Measurements from ENCODE around the gene INHBE. TPM values are rescaled to one million over a fixed set of nuclear protein-coding genes. Genes with fewer than 3 reads are reported as not detected.
A peak's percentile ranks its signal among the peaks of the same experiment; 100 is the strongest.

INHBE gene
- total and polyA plus RNA-seq, 2 experiments from 2014 or later: 5.6 to 29.0 TPM

DNA sequence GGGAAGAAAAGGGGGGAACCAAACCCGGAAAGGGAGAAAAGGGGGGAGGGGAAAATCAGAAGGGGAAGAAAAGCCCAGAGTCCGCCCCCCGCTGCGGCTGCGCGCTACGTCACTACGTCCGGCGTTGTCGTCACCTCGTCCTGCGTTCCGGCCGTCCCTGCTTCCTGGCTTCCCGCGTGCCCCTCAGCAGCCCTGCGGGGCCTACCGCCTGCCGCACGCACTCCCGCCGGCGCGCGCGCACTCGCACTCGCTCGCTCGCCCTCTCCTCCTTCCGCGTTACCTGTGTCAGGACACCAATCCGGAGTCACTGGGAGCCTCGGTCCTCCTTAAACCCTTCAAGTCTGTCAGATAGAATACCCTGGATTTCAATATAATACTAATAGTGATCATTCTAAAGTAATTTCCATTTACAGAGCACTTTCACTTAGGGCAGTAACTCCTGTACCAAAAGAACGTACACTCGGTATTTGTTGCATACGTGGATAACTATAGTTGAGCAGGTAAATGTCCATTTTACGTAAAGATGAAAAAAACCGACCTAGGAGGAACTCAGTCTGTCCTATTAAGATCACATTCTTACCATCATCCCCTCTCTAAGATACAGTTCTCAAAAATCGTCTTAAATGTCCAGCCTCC is 24.1 kb upstream of the INHBE start, which contains the start of gene R3HDM2:
Gene R3HDM2 (minus strand): TSS at position 113 of the 636 bp plus-strand sequence. CDS start 120,615 bp downstream, outside the sequence.
- peaks cover 10% of the 10 kb centered on the region for H3K27me3 Mint-ChIP-seq (ENCODE audit: insufficient read depth, low read depth, poor library complexity)
- peak; percentile 92 for ATAC-seq
- Histone ChIP-seq H3K36me3 (ENCODE audit: insufficient read depth) (no peaks in the 10 kb centered on the region), H3K9me2 (ENCODE audit: insufficient read depth) (no peaks in the 10 kb centered on the region), H3K4me3 (peak within 1 kb of the TSS; percentile 64), H2AFZ (peak within 1 kb of the TSS; percentile 76), H4K20me1 (replicated peaks; ENCODE audit: insufficient read depth) (no peaks in the 10 kb centered on the region), H3K4me1 (ENCODE audit: insufficient read depth) (peaks cover 15% of the 10 kb centered on the region; the same call in 1 of the 2 replicates), H3K79me2 (replicated peaks; ENCODE audit: insufficient read depth) (peaks cover 31% of the 10 kb centered on the region), H3K27me3 (ENCODE audit: insufficient read depth) (no peaks in the 10 kb centered on the region), H3K4me2 (peak within 1 kb of the TSS; percentile 91), H3F3A (replicated peaks; ENCODE audit: low read depth) (peaks cover 11% of the 10 kb centered on the region), H3K27ac (ENCODE audit: low read depth) (peak within 1 kb of the TSS; percentile 93)
- H3K4me1 Mint-ChIP-seq: peaks cover 26% of the 10 kb centered on the region
- no peaks in the 10 kb centered on the region; the same call in 2 of the 3 replicates for H3K36me3 Mint-ChIP-seq (ENCODE audit: low read depth)
- DNase-seq (ENCODE audit: low spot score): peak; percentile 97
- H3K27ac Mint-ChIP-seq: peak within 1 kb of the TSS; percentile 97
- no peaks in the 10 kb centered on the region for H3K9me3 Mint-ChIP-seq
- no peak for TF ChIP-seq JUNB (IDR thresholded peaks at IDR 0.05; ENCODE audit: unreplicated experiment)
- peak; percentile 95 for TF ChIP-seq CREB1 (CRISPR knock-in tag; IDR thresholded peaks at IDR 0.05; ENCODE audit: low read depth)
- TF ChIP-seq ZNF331 (CRISPR knock-in tag; IDR thresholded peaks at IDR 0.05; ENCODE audit: low read depth): no peak
- peak; percentile 88 for TF ChIP-seq POLR2AphosphoS5 (IDR thresholded peaks at IDR 0.05; ENCODE audit: low read depth)
- TF ChIP-seq, protein P1, sequence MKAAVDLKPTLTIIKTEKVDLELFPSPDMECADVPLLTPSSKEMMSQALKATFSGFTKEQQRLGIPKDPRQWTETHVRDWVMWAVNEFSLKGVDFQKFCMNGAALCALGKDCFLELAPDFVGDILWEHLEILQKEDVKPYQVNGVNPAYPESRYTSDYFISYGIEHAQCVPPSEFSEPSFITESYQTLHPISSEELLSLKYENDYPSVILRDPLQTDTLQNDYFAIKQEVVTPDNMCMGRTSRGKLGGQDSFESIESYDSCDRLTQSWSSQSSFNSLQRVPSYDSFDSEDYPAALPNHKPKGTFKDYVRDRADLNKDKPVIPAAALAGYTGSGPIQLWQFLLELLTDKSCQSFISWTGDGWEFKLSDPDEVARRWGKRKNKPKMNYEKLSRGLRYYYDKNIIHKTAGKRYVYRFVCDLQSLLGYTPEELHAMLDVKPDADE (IDR thresholded peaks at IDR 0.05): peak; percentile 55
- TF ChIP-seq ZNF114 (CRISPR knock-in tag; IDR thresholded peaks at IDR 0.05): no peak
- TF ChIP-seq, protein P2, sequence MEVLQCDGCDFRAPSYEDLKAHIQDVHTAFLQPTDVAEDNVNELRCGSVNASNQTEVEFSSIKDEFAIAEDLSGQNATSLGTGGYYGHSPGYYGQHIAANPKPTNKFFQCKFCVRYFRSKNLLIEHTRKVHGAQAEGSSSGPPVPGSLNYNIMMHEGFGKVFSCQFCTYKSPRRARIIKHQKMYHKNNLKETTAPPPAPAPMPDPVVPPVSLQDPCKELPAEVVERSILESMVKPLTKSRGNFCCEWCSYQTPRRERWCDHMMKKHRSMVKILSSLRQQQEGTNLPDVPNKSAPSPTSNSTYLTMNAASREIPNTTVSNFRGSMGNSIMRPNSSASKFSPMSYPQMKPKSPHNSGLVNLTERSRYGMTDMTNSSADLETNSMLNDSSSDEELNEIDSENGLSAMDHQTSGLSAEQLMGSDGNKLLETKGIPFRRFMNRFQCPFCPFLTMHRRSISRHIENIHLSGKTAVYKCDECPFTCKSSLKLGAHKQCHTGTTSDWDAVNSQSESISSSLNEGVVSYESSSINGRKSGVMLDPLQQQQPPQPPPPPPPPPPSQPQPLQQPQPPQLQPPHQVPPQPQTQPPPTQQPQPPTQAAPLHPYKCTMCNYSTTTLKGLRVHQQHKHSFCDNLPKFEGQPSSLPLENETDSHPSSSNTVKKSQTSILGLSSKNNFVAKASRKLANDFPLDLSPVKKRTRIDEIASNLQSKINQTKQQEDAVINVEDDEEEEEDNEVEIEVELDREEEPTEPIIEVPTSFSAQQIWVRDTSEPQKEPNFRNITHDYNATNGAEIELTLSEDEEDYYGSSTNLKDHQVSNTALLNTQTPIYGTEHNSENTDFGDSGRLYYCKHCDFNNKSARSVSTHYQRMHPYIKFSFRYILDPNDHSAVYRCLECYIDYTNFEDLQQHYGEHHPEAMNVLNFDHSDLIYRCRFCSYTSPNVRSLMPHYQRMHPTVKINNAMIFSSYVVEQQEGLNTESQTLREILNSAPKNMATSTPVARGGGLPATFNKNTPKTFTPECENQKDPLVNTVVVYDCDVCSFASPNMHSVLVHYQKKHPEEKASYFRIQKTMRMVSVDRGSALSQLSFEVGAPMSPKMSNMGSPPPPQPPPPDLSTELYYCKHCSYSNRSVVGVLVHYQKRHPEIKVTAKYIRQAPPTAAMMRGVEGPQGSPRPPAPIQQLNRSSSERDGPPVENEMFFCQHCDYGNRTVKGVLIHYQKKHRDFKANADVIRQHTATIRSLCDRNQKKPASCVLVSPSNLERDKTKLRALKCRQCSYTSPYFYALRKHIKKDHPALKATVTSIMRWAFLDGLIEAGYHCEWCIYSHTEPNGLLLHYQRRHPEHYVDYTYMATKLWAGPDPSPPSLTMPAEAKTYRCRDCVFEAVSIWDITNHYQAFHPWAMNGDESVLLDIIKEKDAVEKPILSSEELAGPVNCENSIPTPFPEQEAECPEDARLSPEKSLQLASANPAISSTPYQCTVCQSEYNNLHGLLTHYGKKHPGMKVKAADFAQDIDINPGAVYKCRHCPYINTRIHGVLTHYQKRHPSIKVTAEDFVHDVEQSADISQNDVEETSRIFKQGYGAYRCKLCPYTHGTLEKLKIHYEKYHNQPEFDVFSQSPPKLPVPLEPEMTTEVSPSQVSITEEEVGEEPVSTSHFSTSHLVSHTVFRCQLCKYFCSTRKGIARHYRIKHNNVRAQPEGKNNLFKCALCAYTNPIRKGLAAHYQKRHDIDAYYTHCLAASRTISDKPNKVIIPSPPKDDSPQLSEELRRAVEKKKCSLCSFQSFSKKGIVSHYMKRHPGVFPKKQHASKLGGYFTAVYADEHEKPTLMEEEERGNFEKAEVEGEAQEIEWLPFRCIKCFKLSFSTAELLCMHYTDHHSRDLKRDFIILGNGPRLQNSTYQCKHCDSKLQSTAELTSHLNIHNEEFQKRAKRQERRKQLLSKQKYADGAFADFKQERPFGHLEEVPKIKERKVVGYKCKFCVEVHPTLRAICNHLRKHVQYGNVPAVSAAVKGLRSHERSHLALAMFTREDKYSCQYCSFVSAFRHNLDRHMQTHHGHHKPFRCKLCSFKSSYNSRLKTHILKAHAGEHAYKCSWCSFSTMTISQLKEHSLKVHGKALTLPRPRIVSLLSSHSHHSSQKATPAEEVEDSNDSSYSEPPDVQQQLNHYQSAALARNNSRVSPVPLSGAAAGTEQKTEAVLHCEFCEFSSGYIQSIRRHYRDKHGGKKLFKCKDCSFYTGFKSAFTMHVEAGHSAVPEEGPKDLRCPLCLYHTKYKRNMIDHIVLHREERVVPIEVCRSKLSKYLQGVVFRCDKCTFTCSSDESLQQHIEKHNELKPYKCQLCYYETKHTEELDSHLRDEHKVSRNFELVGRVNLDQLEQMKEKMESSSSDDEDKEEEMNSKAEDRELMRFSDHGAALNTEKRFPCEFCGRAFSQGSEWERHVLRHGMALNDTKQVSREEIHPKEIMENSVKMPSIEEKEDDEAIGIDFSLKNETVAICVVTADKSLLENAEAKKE (CRISPR knock-in tag; IDR thresholded peaks at IDR 0.05): no peak
- no peak for TF ChIP-seq EZH2 (IDR thresholded peaks at IDR 0.05; ENCODE audit: low read depth, unreplicated experiment)
- peak within 1 kb of the TSS; percentile 93 for H3K4me3 Mint-ChIP-seq
